GM10248 (cell line): ENCODE data around the gene PARVB.

ENCODE experiments used
- CTCF ChIA-PET: fragments of 300-600 bp; sonication (Branson Sonifier 250); formaldehyde crosslinking; extraction: SDS; loops from one replicate; lab custom pipeline; 2021; ENCODE audit warnings: antibody characterized with exemption; lab: Yijun Ruan, JAX
- POLR2A ChIA-PET: fragments of 350-650 bp; sonication (Branson Sonifier 250); formaldehyde crosslinking; extraction: SDS; loops from one replicate; lab custom pipeline; 2020; ENCODE audit warnings: antibody characterized with exemption; lab: Yijun Ruan, JAX
- DNase-seq: peaks from one replicate; pipeline ENCODE4 v3.0.0; 2012; ENCODE audit errors: extremely low spot score
- CTCF ChIP-seq: IDR thresholded peaks from 2 replicates; pipeline ENCODE4 v1.5.1; 2012; ENCODE audit warnings: mild to moderate bottlenecking, low read depth; ENCODE audit errors: extremely low read depth, missing control alignments, control extremely low read depth

The PARVB gene

GRCh38 chr22:43995798-43996169 is 28.3 kb upstream of the PARVB start:
- TF ChIP-seq CTCF, result no peak
- DNase-seq, result no peak
- ChIA-PET CTCF (interaction anchor here (1.0 to 8.7 kb wide), 4 partner anchors 19 to 630 kb away, joined by 3 to 328 read pairs (median 44); no protein-coding TSS in a partner anchor), POLR2A (no interaction called here)

GRCh38 chr22:43996170-43996980 is 27.7 kb upstream of the PARVB start:
- no peak for TF ChIP-seq CTCF
- ChIA-PET CTCF (interaction anchor here (1.0 to 8.7 kb wide), 4 partner anchors 18 to 630 kb away, joined by 3 to 328 read pairs (median 44); no protein-coding TSS in a partner anchor), POLR2A (no interaction called here)
- peak; percentile 88 for DNase-seq

GRCh38 chr22:43996981-43997265 is 27.2 kb upstream of the PARVB start:
- no peak for TF ChIP-seq CTCF
- DNase-seq, result no peak
- ChIA-PET CTCF (interaction anchor here (5.3 to 8.7 kb wide), 2 partner anchors 89 to 629 kb away, joined by 53 to 328 read pairs; no protein-coding TSS in a partner anchor), POLR2A (no interaction called here)

- no peak for TF ChIP-seq CTCF
- no peak for DNase-seq
- CTCF ChIA-PET, result interaction anchor here (0.9 to 8.7 kb wide), 5 partner anchors 53 to 627 kb away, joined by 3 to 328 read pairs (median 3); no protein-coding TSS in a partner anchor
- POLR2A ChIA-PET, result no interaction called here
Measured at GRCh38 chr22:43998679-43999264, 25.3 kb upstream of the PARVB start.

- no peak for DNase-seq
- no peak for TF ChIP-seq CTCF
- CTCF ChIA-PET, result interaction anchor here (0.9 to 8.7 kb wide), 4 partner anchors 10 to 626 kb away, joined by 3 to 328 read pairs (median 4); no protein-coding TSS in a partner anchor
- POLR2A ChIA-PET, result no interaction called here
Measured at GRCh38 chr22:43999378-43999777, 24.7 kb upstream of the PARVB start.

- ChIA-PET POLR2A (no interaction called here), CTCF (interaction anchor here (0.9 to 8.7 kb wide), 3 partner anchors 9 to 115 kb away, joined by 3 to 328 read pairs (median 3); no protein-coding TSS in a partner anchor)
- TF ChIP-seq CTCF, result no peak
- no peak for DNase-seq
Measured at GRCh38 chr22:44000123-44000522, 24.0 kb upstream of the PARVB start.
